Esophagus squamous epithelium (tissue), 5 donors: Measurements from ENCODE around the gene CLK4. TPM values are rescaled to one million over a fixed set of nuclear protein-coding genes. Genes with fewer than 3 reads are reported as not detected.
A peak's percentile ranks its signal among the peaks of the same experiment; 100 is the strongest.

Experiments
- DNase-seq: peaks from one replicate; lab custom pipeline; 2025; lab: John Stamatoyannopoulos, UW
- H3K27ac ChIP-seq, 4 donors: fragments of 200-600 bp; sonication (generic); one replicate each; pipeline ENCODE4 v1.5.1; 2016 to 2019; ENCODE audit warnings: mild to moderate bottlenecking in 1 of 4
- H3K27me3 ChIP-seq, 4 donors: fragments of 200-600 bp; sonication (generic); 1 replicate in 3 of 4; 2 replicates in 1 of 4; pipeline versions ENCODE4 v1.5.1 to v1.6.0; 2017 to 2021; ENCODE audit warnings: antibody characterized with exemption in 1 of 4
- H3K36me3 ChIP-seq, 3 donors: fragments of 200-600 bp; sonication (generic); one replicate each; pipeline ENCODE4 v1.5.1; 2016 to 2019
- H3K4me1 ChIP-seq, 3 donors: fragments of 200-600 bp; sonication (generic); one replicate each; pipeline ENCODE4 v1.5.1; 2017 to 2019
- H3K4me3 ChIP-seq, 4 donors: fragments of 200-600 bp; sonication (generic); 1 replicate in 3 of 4; 2 replicates in 1 of 4; pipeline ENCODE4 v1.5.1; 2016 to 2019; ENCODE audit warnings: mild to moderate bottlenecking in 2 of 4, moderate library complexity in 1 of 4
- H3K9me3 ChIP-seq, 3 donors: fragments of 200-600 bp; sonication (generic); one replicate each; pipeline ENCODE4 v1.5.1; 2016 to 2019
- POLR2A ChIP-seq, 4 donors: fragments of 450-650 bp; IDR thresholded peaks; one replicate each; pipeline ENCODE4 v1.6.1; 2017; ENCODE audit warnings: antibody characterized with exemption in 4 of 4, mild to moderate bottlenecking in 4 of 4, moderate library complexity in 3 of 4
- WGBS, 2 donors: methylation state at CpG; one replicate each; pipeline ENCODE4 v1.1.5; 2018; 5-methylcytosine and 5-hydroxymethylcytosine counted together
- intact Hi-C: fragments of 100-400 bp; cut with DNase I; formaldehyde crosslinking; loops from one replicate; pipeline ENCODE4 v1.15.0; 2022
- total RNA-seq, 4 donors: library from RNA; depleted of rRNA; stranded (reverse); fragments of >200 nt; gene quantifications; one replicate each; pipeline ENCODE4 v1.1.0, GENCODE V29; 2016
- TF ChIP-seq, protein P1 (sequence below), 6 experiments: fragments of 450-650 bp in 4 of 6; fragments of 200-600 bp in 2 of 6; sonication (generic) in 2 of 6; IDR thresholded peaks; one replicate each; pipeline ENCODE4 v1.5.1; 2016 to 2019; ENCODE audit warnings: antibody characterized with exemption in 6 of 6, mild to moderate bottlenecking in 4 of 6, moderate library complexity in 4 of 6
- donor health status: DM: yes; HTN: yes; CAD: no.

Gene CLK4
- total RNA-seq, 4 donors from 2014 or later = 5.2 to 38.5 (median 12.6) TPM

DNA sequence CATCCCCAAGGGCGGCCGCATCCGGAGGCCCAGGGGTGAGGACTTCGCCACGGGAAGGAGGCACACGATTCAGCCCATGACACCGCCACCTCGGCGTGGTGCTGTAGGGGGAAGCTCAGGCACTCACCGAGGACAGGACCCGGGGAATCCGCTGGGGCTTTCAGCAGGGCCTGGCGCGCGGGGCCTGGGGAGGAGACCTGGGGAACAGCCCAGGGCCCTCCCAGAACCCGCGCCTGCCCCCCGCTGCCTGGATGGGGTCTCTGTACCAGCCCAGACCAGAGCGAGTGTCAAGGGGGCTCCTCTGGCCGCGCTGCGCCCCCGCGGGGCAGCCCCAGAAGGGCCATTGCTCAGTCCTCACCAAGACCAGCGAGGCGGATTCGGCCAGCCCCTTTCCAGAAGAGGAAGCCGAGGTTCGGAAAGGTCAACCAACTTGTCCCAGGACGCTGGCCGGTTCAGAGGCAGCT lies 49.4 kb downstream of the CLK4 start:
- intact Hi-C loops = no loop called here
- Histone ChIP-seq H3K4me1 (peaks cover 0 to 13% (median 5%) of the 10 kb centered on the region in 3 donors), H3K27me3 (peaks cover 0 to 70% (median 3%) of the 10 kb centered on the region in 4 donors), H3K27ac (no peak overlapping the region), H3K36me3 (no peaks in the 10 kb centered on the region), H3K4me3 (peak overlapping the region in 2 of 4 donors; percentile 40 to 58), H3K9me3 (no peaks in the 10 kb centered on the region)
- TF ChIP-seq POLR2A (IDR thresholded peaks at IDR 0.05) = no peak
- no peak for DNase-seq
- 62 to 72% methylated on average over 4 to 15 of the region's 31 CpGs for WGBS, 2 donors

DNA sequence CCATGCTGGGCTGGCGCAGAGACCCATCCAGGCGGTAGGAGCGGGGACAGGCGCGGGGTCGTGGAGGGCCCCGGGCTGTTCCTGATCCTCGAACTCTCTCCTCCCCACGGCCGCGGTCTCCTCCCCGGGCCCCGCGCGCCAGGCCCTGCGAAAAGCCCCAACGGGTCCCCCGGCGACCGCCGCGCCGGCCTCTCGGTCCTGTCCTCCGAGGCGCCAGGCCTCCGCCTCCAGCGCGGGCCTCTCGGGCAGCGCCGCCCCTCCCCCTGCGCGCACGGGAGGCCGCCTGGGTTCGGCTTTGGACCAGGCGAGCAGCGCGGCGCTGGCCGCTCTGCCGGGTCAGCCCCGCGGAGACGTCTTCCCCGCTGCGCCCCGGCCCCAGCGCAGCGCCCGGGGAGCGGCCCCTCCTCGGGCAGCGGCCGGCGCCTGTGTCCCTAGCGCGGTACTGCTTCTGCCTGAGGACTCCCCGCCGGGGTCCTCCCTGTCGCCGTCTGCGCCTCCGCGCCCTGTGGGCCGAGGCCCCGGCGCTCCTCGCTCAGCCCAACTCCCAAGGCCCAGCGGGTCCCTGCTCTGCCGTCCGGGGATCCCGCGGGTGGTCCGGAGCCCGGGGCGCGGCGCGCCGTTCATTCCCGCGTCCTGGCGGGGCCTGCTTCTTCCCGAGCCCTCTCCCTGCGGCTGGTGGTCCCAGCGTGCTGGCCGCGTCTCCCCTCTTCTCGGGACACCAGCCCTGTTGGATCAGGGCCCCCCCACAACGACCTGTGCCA lies 50.1 kb downstream of the CLK4 start:
- TF ChIP-seq POLR2A (IDR thresholded peaks at IDR 0.05) = no peak
- TF ChIP-seq, protein P1, sequence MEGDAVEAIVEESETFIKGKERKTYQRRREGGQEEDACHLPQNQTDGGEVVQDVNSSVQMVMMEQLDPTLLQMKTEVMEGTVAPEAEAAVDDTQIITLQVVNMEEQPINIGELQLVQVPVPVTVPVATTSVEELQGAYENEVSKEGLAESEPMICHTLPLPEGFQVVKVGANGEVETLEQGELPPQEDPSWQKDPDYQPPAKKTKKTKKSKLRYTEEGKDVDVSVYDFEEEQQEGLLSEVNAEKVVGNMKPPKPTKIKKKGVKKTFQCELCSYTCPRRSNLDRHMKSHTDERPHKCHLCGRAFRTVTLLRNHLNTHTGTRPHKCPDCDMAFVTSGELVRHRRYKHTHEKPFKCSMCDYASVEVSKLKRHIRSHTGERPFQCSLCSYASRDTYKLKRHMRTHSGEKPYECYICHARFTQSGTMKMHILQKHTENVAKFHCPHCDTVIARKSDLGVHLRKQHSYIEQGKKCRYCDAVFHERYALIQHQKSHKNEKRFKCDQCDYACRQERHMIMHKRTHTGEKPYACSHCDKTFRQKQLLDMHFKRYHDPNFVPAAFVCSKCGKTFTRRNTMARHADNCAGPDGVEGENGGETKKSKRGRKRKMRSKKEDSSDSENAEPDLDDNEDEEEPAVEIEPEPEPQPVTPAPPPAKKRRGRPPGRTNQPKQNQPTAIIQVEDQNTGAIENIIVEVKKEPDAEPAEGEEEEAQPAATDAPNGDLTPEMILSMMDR (IDR thresholded peaks at IDR 0.05) = no peak
- WGBS, 2 donors = 5 to 14% methylated on average over 4 to 24 of the region's 92 CpGs
- Histone ChIP-seq H3K9me3 (no peaks in the 10 kb centered on the region), H3K27ac (no peak overlapping the region), H3K4me1 (peaks cover 0 to 13% (median 5%) of the 10 kb centered on the region in 3 donors), H3K27me3 (peaks cover 0 to 66% (median 3%) of the 10 kb centered on the region in 4 donors), H3K4me3 (peak overlapping the region; percentile 2 to 58 (median 26)), H3K36me3 (no peaks in the 10 kb centered on the region)
- DNase-seq = no peak
- intact Hi-C loops = no loop called here

DNA sequence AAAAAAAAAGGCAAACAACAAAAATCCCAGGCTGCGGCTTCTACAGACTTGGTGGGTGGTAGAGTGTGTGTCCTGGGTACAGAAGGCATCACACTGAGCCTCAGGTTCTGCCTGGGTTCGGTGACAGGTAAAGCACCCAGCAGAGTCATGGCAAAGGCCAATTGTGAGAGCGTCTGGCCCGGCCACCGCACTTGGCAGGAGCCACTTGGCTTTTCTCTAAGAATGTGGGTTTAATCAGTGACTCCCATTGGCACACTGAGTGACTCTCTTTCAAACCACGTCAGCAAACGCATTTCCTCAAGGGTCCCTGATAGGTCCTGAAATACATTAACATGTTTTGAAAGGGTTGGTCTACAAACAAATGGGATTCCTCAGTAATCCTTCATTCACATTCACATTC lies 53.6 kb downstream of the CLK4 start:
- Histone ChIP-seq H3K4me1 (peaks cover 0 to 13% (median 5%) of the 10 kb centered on the region in 3 donors), H3K9me3 (no peaks in the 10 kb centered on the region), H3K27ac (no peak overlapping the region), H3K36me3 (no peaks in the 10 kb centered on the region), H3K4me3 (no peak overlapping the region), H3K27me3 (peaks cover 0 to 46% (median 3%) of the 10 kb centered on the region in 4 donors)
- WGBS, 2 donors = 85 to 87% methylated on average over 7 of the region's 7 CpGs
- intact Hi-C loops = no loop called here
- no peak for DNase-seq
- TF ChIP-seq, protein P1 (IDR thresholded peaks at IDR 0.05) = no peak
- TF ChIP-seq POLR2A (IDR thresholded peaks at IDR 0.05) = no peak

DNA sequence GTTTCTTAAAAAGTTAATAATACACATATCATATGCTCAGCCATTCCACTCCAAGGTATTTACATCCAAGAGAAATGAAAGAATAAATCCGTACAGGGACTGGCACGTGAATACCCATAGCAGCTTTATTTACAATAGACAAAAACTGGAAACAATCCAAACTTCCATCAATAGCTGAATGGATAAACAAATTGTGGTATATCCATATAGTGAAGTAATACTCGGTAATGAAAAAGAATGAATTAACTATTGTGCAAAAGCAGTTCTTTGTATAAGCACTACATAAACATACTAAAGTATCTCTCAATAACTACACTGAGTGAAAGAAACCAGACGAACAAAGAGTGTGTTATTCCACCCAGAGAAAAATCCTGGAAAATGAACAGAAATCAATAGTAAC lies 54.2 kb downstream of the CLK4 start:
- peaks cover 0 to 40% (median 3%) of the 10 kb centered on the region in 4 donors for H3K27me3 ChIP-seq
- H3K4me1 ChIP-seq = peaks cover 0 to 13% (median 5%) of the 10 kb centered on the region in 3 donors
- no peaks in the 10 kb centered on the region for H3K36me3 ChIP-seq
- 86 to 93% methylated on average over 4 of the region's 4 CpGs for WGBS, 2 donors
- no peak for TF ChIP-seq POLR2A (IDR thresholded peaks at IDR 0.05)
- TF ChIP-seq, protein P1 (IDR thresholded peaks at IDR 0.05) = no peak
- no peak for DNase-seq
- intact Hi-C loops = no loop called here
- H3K4me3 ChIP-seq = no peak overlapping the region
- H3K27ac ChIP-seq = no peak overlapping the region
- no peaks in the 10 kb centered on the region for H3K9me3 ChIP-seq

DNA sequence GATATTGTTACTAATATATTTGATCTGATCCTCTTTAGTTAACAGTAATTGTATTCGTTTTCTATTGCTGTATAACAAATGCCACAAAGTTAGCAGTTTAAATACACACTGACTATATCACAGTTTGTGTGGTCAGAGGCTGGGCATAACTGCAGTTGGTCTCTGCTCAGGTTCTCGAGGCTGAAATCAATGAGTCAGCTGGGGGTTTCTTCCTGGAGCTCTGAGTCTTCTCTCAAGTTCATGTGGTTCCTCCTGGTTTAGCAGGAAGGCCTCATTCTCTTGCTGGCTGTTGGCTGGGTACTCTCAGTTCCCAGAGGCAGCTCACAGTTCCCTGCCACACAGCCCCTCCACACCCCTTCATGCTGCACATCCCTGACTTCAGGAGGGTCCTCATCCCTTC lies 57.4 kb downstream of the CLK4 start:
- Histone ChIP-seq H3K27ac (no peak overlapping the region), H3K4me1 (no peaks in the 10 kb centered on the region), H3K36me3 (no peaks in the 10 kb centered on the region), H3K9me3 (no peaks in the 10 kb centered on the region), H3K27me3 (peaks cover 0 to 8% (median 0%) of the 10 kb centered on the region in 4 donors), H3K4me3 (no peak overlapping the region)
- WGBS, 2 donors = 25 to 32% methylated on average over 1 to 2 of the region's 2 CpGs
- intact Hi-C loops = no loop called here
- no peak for DNase-seq
- TF ChIP-seq, protein P1 (IDR thresholded peaks at IDR 0.05) = no peak
- TF ChIP-seq POLR2A (IDR thresholded peaks at IDR 0.05) = no peak
